GM18517 (cell line): ENCODE measurements around the gene MRS2.

Source experiments
- ATAC-seq: cut with Tn5 transposase; IDR thresholded peaks from one replicate; pipeline ENCODE4 v1.9.1; 2021; ENCODE audit warnings: mild to moderate bottlenecking, moderate library complexity; ENCODE audit not compliant: unreplicated experiment

The MRS2 gene

DNA sequence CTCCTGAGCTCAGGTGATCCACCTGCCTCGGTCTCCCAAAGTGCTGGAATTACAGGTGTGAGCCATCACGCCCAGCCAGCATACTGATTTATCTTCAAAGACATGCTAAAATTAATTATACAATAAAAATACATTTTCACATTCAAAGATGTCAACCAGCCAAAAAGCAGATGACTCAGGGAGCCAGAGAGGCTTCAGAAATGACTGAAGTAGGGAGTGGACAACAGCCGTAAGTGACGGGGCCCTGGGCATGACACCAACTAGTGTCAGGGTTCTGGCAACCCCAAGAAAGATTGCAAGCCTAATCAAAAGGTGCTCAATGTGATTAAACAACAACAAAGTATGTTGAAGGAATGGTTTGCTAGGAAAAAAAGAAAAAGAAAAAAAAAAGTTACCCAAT lies 58.2 kb downstream of the MRS2 start:
- no peak for ATAC-seq

DNA sequence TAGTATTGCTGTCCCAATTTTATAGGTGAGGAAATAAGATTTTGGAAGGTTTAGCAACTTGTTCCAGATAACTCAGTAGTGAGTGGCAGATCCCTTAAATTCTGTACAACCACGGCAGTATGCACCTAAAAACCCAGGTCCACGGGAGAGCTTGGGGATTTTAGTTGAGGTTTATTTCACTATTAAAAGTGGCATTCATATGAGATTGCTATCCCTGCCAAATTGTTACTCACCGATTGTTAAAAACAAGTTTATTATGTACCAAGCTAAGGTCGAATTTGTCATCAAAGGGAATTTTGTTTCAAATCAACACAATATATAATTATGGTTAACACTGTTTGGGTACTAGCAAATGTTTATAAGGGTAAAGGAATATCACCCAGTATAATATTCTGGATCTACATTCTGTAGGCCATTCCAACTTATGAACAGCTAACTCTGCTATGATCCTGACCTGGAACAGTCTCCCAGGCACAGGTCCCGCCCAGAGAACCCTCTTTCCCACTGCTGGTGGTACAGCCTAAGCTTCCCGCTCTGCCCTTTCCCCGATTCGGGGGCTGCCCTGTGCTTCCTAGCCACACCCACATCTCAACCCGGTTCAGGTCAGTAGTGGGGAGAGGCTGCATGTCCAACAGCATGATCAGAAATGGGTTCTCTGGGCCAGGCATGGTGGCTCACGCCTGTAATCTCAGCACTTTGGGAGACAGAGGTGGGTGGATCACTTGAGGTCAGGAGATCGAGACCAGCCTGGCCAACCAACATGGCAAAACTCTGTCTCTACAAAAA lies 61.7 kb downstream of the MRS2 start:
- ATAC-seq = no peak

DNA sequence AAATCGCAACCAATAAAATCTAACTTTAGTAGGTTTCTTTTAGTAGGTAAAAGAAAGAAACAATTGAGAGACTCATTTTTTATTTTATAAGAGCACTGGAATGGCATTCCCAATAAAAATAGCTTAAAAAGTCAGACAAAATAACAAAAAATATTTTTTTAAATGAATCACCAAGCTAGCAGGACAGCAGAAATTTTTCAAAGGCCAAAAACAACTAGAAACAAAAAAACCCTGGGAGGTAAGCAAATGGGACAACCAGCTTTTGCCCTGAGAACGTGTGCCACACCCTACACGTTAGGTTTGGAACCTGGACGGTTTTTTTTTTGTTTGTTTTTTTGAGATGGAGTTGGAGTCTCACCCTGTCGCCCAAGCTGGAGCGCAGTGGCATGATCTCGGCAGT lies 67.1 kb downstream of the MRS2 start:
- ATAC-seq = no peak

DNA sequence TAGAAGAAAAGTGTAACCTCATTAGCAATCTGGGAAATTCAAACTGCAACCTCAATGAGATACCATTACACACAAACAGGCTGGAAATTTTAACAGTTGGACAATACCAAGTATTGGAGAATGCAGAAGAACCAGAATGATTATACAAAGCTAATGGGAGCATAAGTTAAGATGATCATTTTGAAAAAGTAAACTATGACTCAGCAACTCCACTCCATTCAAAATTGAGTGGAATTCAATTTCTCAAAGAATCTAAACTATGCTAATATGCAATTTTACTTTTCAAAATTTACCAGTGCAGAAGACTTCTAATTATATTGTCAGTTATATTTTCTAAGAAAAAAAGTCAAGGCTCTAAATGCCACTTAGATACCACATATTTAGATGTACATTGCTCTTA lies 69.4 kb downstream of the MRS2 start:
- no peak for ATAC-seq
